B cell (primary cell): Measurements from ENCODE around the gene SGCD. TPM values are rescaled to one million over a fixed set of nuclear protein-coding genes. Genes with fewer than 3 reads are reported as not detected.

Experiments
- ATAC-seq: fragments of 200-7000 bp; cut with Tn5 transposase; one replicate; pipeline ENCODE4 v1.10.0; 2021; ENCODE audit warnings: low read depth, mild to moderate bottlenecking, moderate number of reproducible peaks, moderate library complexity
- CTCF ChIA-PET: fragments of 350-600 bp; sonication (Branson Sonifier 250); formaldehyde crosslinking; loops from one replicate; lab custom pipeline; 2021; ENCODE audit warnings: antibody characterized with exemption, inconsistent platforms; lab: Charles Lee
- POLR2A ChIA-PET: fragments of 350-600 bp; sonication (Branson Sonifier 250); formaldehyde crosslinking; loops from one replicate; lab custom pipeline; 2021; ENCODE audit warnings: antibody characterized with exemption; lab: Charles Lee
- DNase-seq: peaks from one replicate; pipeline ENCODE4 v3.0.0; 2013
- H2AFZ ChIP-seq: 2 replicates; pipeline ENCODE4 v1.6.1; 2012; ENCODE audit warnings: mild to moderate bottlenecking, low read depth, low read length; ENCODE audit not compliant: insufficient read depth, poor library complexity, severe bottlenecking
- H3K27ac ChIP-seq, 2 donors: 1 replicate in 1 of 2; 2 replicates in 1 of 2; pipeline ENCODE4 v1.5.1; 2012 to 2013; ENCODE audit warnings: low read length in 2 of 2, mild to moderate bottlenecking in 2 of 2, moderate library complexity in 1 of 2
- H3K27me3 ChIP-seq, 4 experiments: fragments of 200-600 bp in 1 of 4; sonication (generic) in 1 of 4; replicated peaks in 1 of 4; 1 replicate in 2 of 4; 2 replicates in 2 of 4; pipeline versions ENCODE4 v1.6.1 to v1.7.0; 2013 to 2016; ENCODE audit warnings: low read length in 3 of 4, mild to moderate bottlenecking in 2 of 4, mixed read lengths in 1 of 4, moderate library complexity in 1 of 4; ENCODE audit not compliant: insufficient read depth in 4 of 4, control insufficient read depth in 3 of 4; ENCODE audit errors: control extremely low read depth in 1 of 4
- H3K36me3 ChIP-seq, 2 experiments: replicated peaks in 1 of 2; 1 replicate in 1 of 2; 2 replicates in 1 of 2; pipeline versions ENCODE4 v1.6.1 to v1.7.1; 2013; ENCODE audit warnings: low read length in 1 of 2; ENCODE audit not compliant: insufficient read depth in 2 of 2, control insufficient read depth in 1 of 2; ENCODE audit errors: control extremely low read depth in 1 of 2, extremely low read depth in 1 of 2
- H3K4me1 ChIP-seq, 2 donors: fragments of 200-600 bp in 1 of 2; sonication (generic) in 1 of 2; 1 replicate in 1 of 2; 2 replicates in 1 of 2; pipeline versions ENCODE4 v1.5.1 to v1.6.1; 2013 to 2017; ENCODE audit warnings: low read length in 2 of 2; ENCODE audit not compliant: control insufficient read depth in 2 of 2, insufficient read depth in 2 of 2
- H3K4me2 ChIP-seq: replicated peaks from 2 replicates; pipeline ENCODE3; 2012; ENCODE audit warnings: mild to moderate bottlenecking, low read depth, low read length; ENCODE audit not compliant: poor library complexity, severe bottlenecking
- H3K4me3 ChIP-seq, 5 experiments: fragments of 200-600 bp in 1 of 5; sonication (generic) in 1 of 5; 1 replicate in 3 of 5; 2 replicates in 2 of 5; pipeline versions ENCODE4 v1.5.1 to v1.7.0; 2011 to 2016; ENCODE audit warnings: low read length in 4 of 5, mild to moderate bottlenecking in 4 of 5, low read depth in 2 of 5, control low read depth in 1 of 5, moderate library complexity in 1 of 5; ENCODE audit not compliant: insufficient read depth in 1 of 5; ENCODE audit errors: control extremely low read depth in 1 of 5, extremely low read depth in 1 of 5
- H3K79me2 ChIP-seq: fragments of 200-600 bp; sonication (generic); one replicate; pipeline ENCODE4 v1.6.0; 2016; ENCODE audit warnings: low read length; ENCODE audit not compliant: control insufficient read depth, insufficient read depth
- H3K9ac ChIP-seq: fragments of 200-600 bp; sonication (generic); 2 replicates; pipeline ENCODE4 v1.6.1; 2017; ENCODE audit warnings: mild to moderate bottlenecking, low read length, moderate library complexity
- H3K9me3 ChIP-seq, 3 donors: one replicate each; pipeline versions ENCODE4 v1.6.1 to v1.7.1; 2013; ENCODE audit warnings: low read length in 2 of 3; ENCODE audit not compliant: control insufficient read depth in 2 of 3, insufficient read depth in 1 of 3; ENCODE audit errors: control extremely low read depth in 1 of 3
- H4K20me1 ChIP-seq: 2 replicates; pipeline ENCODE4 v1.6.0; 2012; ENCODE audit warnings: mild to moderate bottlenecking, low read length; ENCODE audit not compliant: insufficient read depth, control insufficient read depth, poor library complexity, severe bottlenecking
- H3K27ac Mint-ChIP-seq: one replicate; pipeline ENCODE4 v1.8.0; 2021; ENCODE audit warnings: mixed read lengths
- H3K27me3 Mint-ChIP-seq: one replicate; pipeline ENCODE4 v1.8.0; 2021; ENCODE audit warnings: mixed read lengths
- H3K4me1 Mint-ChIP-seq: one replicate; pipeline ENCODE4 v1.8.0; 2021; ENCODE audit warnings: mixed read lengths
- H3K4me3 Mint-ChIP-seq: one replicate; pipeline ENCODE4 v1.8.0; 2021; ENCODE audit warnings: mixed read lengths
- H3K9me3 Mint-ChIP-seq: one replicate; pipeline ENCODE4 v1.8.0; 2022; ENCODE audit warnings: mixed read lengths; ENCODE audit not compliant: insufficient read depth
- CTCF ChIP-seq: fragments of 200-600 bp; IDR thresholded peaks from one replicate; pipeline ENCODE4 v1.8.0; 2022; ENCODE audit warnings: antibody characterized with exemption, mild to moderate bottlenecking
- EZH2 ChIP-seq: IDR thresholded peaks from 2 replicates; pipeline ENCODE4 v1.6.1; 2012; ENCODE audit warnings: borderline replicate concordance, low read depth, mild to moderate bottlenecking, moderate library complexity, low read length; ENCODE audit not compliant: insufficient read depth, poor library complexity, severe bottlenecking
- WGBS: methylation state at CpG from one replicate; pipeline ENCODE4 v1.1.5; 2013; ENCODE audit warnings: missing lambda C conversion rate; ENCODE audit not compliant: insufficient coverage; 5-methylcytosine and 5-hydroxymethylcytosine counted together
- intact Hi-C: fragments of 100-400 bp; cut with micrococcal nuclease; formaldehyde crosslinking; loops from one replicate; pipeline ENCODE4 v1.10.0; 2022
- polyA plus RNA-seq: library from polyadenylated mRNA; depleted of rRNA; stranded (reverse); fragments of >200 nt; gene quantifications from 2 replicates; pipeline ENCODE4 v1.2.3, GENCODE V29; 2012
- total RNA-seq, 2 donors: library from RNA; stranded (reverse); fragments of 120-200 nt in 1 of 2; gene quantifications; 1 replicate in 1 of 2; 2 replicates in 1 of 2; pipeline versions ENCODE4 v1.2.3 to v1.2.4, GENCODE V29; 2013 to 2022

Gene SGCD
- total and polyA plus RNA-seq, 2 donors (not counting 1 experiment from before 2014, with no cell fraction given), result not detected

- H3K27me3 Mint-ChIP-seq, result peaks cover 13% of the 10 kb centered on the region
- no peak for DNase-seq
- intact Hi-C loops, result no loop called here
Observed at GRCh38 chr5:156694598-156694997, 367.6 kb downstream of the SGCD start.

GRCh38 chr5:156695774-156696173 is 368.8 kb downstream of the SGCD start:
- no peak for TF ChIP-seq CTCF
- no peak for TF ChIP-seq EZH2
- ATAC-seq, result no peak
- no CpG with 5 or more reads among the region's 2 CpGs for WGBS
- Mint-ChIP-seq H3K9me3 (no peaks in the 10 kb centered on the region), H3K27me3 (peaks cover 17% of the 10 kb centered on the region), H3K27ac (no peak overlapping the region), H3K4me3 (no peak overlapping the region), H3K4me1 (no peaks in the 10 kb centered on the region)
- Histone ChIP-seq H3K4me2 (no peak overlapping the region), H3K27ac (no peak overlapping the region), H3K9ac (no peak overlapping the region), H2AFZ (no peak overlapping the region), H4K20me1 (no peaks in the 10 kb centered on the region), H3K4me1 (no peaks in the 10 kb centered on the region), H3K4me3 (no peak overlapping the region), H3K36me3 (no peaks in the 10 kb centered on the region), H3K79me2 (no peaks in the 10 kb centered on the region), H3K9me3 (no peaks in the 10 kb centered on the region), H3K27me3 (no peaks in the 10 kb centered on the region)
- intact Hi-C loops, result no loop called here
- POLR2A ChIA-PET, result no interaction called here
- no peak for DNase-seq
- CTCF ChIA-PET, result no interaction called here

More at GRCh38 chr5:156694598-156694997, 367.6 kb downstream of the SGCD start:
- Mint-ChIP-seq H3K27ac (no peak overlapping the region), H3K4me3 (no peak overlapping the region), H3K4me1 (no peaks in the 10 kb centered on the region), H3K9me3 (no peaks in the 10 kb centered on the region)
- ATAC-seq, result no peak
- Histone ChIP-seq H2AFZ (no peak overlapping the region), H3K9me3 (no peaks in the 10 kb centered on the region), H3K4me3 (no peak overlapping the region), H3K27ac (no peak overlapping the region), H3K4me1 (no peaks in the 10 kb centered on the region), H3K36me3 (no peaks in the 10 kb centered on the region), H3K4me2 (no peak overlapping the region), H3K79me2 (no peaks in the 10 kb centered on the region), H3K27me3 (no peaks in the 10 kb centered on the region), H3K9ac (no peak overlapping the region), H4K20me1 (no peaks in the 10 kb centered on the region)
- WGBS, result no CpG with 5 or more reads among the region's 2 CpGs
- CTCF ChIA-PET, result no interaction called here
- POLR2A ChIA-PET, result no interaction called here
- TF ChIP-seq CTCF, result no peak
- TF ChIP-seq EZH2, result no peak
